ENCODE data around the gene UBE3D.

The UBE3D gene

DNA sequence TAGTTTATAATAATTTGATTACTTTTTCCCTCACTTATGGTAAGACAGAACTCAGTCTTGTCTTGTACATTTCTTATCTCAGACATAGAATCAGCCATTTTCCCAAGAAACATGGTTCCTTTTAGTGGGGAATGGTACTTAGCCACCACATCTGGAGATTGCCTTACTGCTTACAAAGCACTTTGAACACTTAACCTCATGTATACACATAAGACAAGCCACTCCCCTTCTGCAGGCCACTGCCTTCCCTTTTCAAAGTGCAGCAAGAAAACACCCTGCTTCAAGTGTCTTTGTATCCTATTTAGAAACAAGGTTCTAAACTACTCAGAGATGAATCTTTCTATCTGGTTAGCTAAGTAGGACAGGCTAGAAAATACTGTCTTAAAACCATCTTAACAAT lies 159.2 kb downstream of the UBE3D start:
- TF ChIP-seq SIN3A (IDR thresholded peaks at IDR 0.05; ENCODE audit: borderline replicate concordance, insufficient read depth, low read length) (no peak), TAF1 (IDR thresholded peaks at IDR 0.05; ENCODE audit: borderline replicate concordance, insufficient read depth, low read length) (no peak), POLR2AphosphoS5 (IDR thresholded peaks at IDR 0.05; ENCODE audit: low read depth, low read length) (no peak), FOXP2 (optimal IDR thresholded peaks at IDR 0.05; ENCODE audit: borderline replicate concordance, extremely low read depth, extremely low read length, insufficient read depth) (no peak)
- TF ChIP-seq, protein P1, sequence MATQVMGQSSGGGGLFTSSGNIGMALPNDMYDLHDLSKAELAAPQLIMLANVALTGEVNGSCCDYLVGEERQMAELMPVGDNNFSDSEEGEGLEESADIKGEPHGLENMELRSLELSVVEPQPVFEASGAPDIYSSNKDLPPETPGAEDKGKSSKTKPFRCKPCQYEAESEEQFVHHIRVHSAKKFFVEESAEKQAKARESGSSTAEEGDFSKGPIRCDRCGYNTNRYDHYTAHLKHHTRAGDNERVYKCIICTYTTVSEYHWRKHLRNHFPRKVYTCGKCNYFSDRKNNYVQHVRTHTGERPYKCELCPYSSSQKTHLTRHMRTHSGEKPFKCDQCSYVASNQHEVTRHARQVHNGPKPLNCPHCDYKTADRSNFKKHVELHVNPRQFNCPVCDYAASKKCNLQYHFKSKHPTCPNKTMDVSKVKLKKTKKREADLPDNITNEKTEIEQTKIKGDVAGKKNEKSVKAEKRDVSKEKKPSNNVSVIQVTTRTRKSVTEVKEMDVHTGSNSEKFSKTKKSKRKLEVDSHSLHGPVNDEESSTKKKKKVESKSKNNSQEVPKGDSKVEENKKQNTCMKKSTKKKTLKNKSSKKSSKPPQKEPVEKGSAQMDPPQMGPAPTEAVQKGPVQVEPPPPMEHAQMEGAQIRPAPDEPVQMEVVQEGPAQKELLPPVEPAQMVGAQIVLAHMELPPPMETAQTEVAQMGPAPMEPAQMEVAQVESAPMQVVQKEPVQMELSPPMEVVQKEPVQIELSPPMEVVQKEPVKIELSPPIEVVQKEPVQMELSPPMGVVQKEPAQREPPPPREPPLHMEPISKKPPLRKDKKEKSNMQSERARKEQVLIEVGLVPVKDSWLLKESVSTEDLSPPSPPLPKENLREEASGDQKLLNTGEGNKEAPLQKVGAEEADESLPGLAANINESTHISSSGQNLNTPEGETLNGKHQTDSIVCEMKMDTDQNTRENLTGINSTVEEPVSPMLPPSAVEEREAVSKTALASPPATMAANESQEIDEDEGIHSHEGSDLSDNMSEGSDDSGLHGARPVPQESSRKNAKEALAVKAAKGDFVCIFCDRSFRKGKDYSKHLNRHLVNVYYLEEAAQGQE (IDR thresholded peaks at IDR 0.05; ENCODE audit: insufficient read depth in 1 of 2, low read depth in 2 of 2, low read length in 2 of 2): no peak

DNA sequence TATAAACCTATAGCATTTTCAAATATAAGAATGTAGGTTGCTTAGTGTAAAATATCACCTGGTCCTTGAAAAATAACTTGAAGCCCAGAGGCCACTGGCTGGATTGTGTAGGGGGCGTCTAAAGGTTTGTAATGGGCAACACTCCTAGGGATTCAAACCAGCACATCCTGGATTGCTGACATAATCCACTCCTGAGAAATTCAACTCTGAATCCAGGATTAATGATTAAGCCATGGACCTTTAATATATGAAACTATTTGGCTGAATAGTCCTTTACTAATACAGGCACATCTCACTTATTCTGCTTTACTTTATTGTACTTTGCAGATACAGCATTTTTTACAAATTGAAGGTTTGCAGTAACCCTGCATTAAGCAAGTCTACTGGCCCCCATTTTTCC lies 160.8 kb downstream of the UBE3D start:
- TF ChIP-seq POLR2AphosphoS5 (IDR thresholded peaks at IDR 0.05; ENCODE audit: low read depth, low read length) (no peak), FOXP2 (optimal IDR thresholded peaks at IDR 0.05; ENCODE audit: borderline replicate concordance, extremely low read depth, extremely low read length, insufficient read depth) (no peak), SIN3A (IDR thresholded peaks at IDR 0.05; ENCODE audit: borderline replicate concordance, insufficient read depth, low read length) (no peak), TAF1 (IDR thresholded peaks at IDR 0.05; ENCODE audit: borderline replicate concordance, insufficient read depth, low read length) (no peak)
- TF ChIP-seq, protein P1 (IDR thresholded peaks at IDR 0.05; ENCODE audit: insufficient read depth in 1 of 2, low read depth in 2 of 2, low read length in 2 of 2): no peak

DNA sequence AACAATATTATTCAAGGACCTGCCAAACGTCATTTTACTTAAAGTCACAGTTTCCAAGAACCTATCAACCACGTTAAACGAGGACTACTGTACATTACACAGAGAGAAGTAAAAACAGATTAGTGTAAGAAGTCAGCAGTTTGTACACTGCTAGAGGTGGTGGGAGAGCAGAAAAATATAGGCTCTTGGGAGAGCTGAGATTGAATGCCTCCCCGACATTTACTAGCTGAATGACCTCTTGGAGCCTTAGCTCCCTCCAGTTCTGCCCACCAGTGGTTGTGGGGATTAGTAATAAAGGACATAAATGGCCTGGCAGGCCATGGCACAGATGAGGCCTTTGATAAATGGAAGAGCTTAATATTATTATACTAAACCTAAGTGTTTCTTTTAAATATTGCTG lies 161.4 kb downstream of the UBE3D start:
- no peak for TF ChIP-seq POLR2AphosphoS5 (IDR thresholded peaks at IDR 0.05; ENCODE audit: low read depth, low read length)
- TF ChIP-seq FOXP2 (optimal IDR thresholded peaks at IDR 0.05; ENCODE audit: borderline replicate concordance, extremely low read depth, extremely low read length, insufficient read depth): no peak
- no peak for TF ChIP-seq SIN3A (IDR thresholded peaks at IDR 0.05; ENCODE audit: borderline replicate concordance, insufficient read depth, low read length)
- TF ChIP-seq, protein P1 (IDR thresholded peaks at IDR 0.05; ENCODE audit: insufficient read depth in 1 of 2, low read depth in 2 of 2, low read length in 2 of 2): no peak
- TF ChIP-seq TAF1 (IDR thresholded peaks at IDR 0.05; ENCODE audit: borderline replicate concordance, insufficient read depth, low read length): no peak

DNA sequence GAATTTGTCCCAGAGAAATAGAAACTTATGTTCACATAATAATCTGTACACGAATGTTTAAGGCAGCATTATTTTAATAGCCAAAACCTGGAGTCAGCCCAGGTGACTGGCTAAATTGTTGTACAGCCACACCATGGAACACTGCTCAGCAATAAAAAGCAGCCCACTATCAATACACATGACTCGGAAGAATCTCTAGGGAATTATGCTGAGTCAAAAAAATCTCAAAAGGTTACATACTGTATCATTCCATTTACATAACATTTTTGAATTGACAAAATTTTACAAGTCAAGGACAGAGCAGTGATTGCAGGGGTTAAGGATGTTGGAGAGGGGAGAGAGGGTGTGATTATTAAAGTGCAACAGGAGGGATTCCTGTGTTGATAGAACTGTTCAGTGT lies 163.4 kb downstream of the UBE3D start:
- TF ChIP-seq SIN3A (IDR thresholded peaks at IDR 0.05; ENCODE audit: borderline replicate concordance, insufficient read depth, low read length) (no peak), TAF1 (IDR thresholded peaks at IDR 0.05; ENCODE audit: borderline replicate concordance, insufficient read depth, low read length) (no peak), FOXP2 (optimal IDR thresholded peaks at IDR 0.05; ENCODE audit: borderline replicate concordance, extremely low read depth, extremely low read length, insufficient read depth) (no peak), POLR2AphosphoS5 (IDR thresholded peaks at IDR 0.05; ENCODE audit: low read depth, low read length) (no peak)
- TF ChIP-seq, protein P1 (IDR thresholded peaks at IDR 0.05; ENCODE audit: insufficient read depth in 1 of 2, low read depth in 2 of 2, low read length in 2 of 2): no peak

Measured in PFSK-1 (cell line).